Measurements from ENCODE around the gene MAPK12. TPM values are rescaled to one million over a fixed set of nuclear protein-coding genes. Genes with fewer than 3 reads are reported as not detected.

The MAPK12 gene
- total and polyA plus RNA-seq, 2 of the 8 experiments (the other 6 are each of a cell fraction or from before 2014, with no cell fraction given) = 17.3 to 20.3 TPM

- Histone ChIP-seq H3K36me3 (ENCODE audit: control insufficient read depth in 2 of 4, insufficient read depth in 4 of 4, low read length in 3 of 4) (peaks cover 4 to 22% (median 16%) of the 10 kb centered on the region in 4 experiments; a peak in 6 of 8 replicates), H4K20me1 (replicated peaks in 1 of 2; ENCODE audit: control insufficient read depth in 1 of 2, insufficient read depth in 2 of 2, low read length in 2 of 2) (peaks cover 6 to 9% of the 10 kb centered on the region in 2 experiments), H2BK120ac (replicated peaks; ENCODE audit: low read depth, low read length) (no peak overlapping the region), H2AK5ac (ENCODE audit: low read depth, low read length) (no peak overlapping the region), H4K91ac (replicated peaks; ENCODE audit: insufficient read length, low read length) (no peak overlapping the region), H3K23me2 (ENCODE audit: low read depth, low read length) (peaks cover 11% of the 10 kb centered on the region; the same call in 1 of the 2 replicates), H3K4me1 (replicated peaks in 1 of 4; ENCODE audit: control insufficient read depth in 3 of 4, insufficient read depth in 4 of 4, low read length in 3 of 4) (peaks cover 2 to 14% (median 9%) of the 10 kb centered on the region in 4 experiments; a peak in 6 of 7 replicates), H3K4ac (replicated peaks; ENCODE audit: insufficient read length, low read depth, low read length) (no peak overlapping the region), H2BK15ac (ENCODE audit: low read length) (no peak overlapping the region), H3K79me2 (ENCODE audit: control insufficient read depth in 1 of 2, insufficient read depth in 2 of 2, low read length in 2 of 2) (no peaks in the 10 kb centered on the region), H3K18ac (ENCODE audit: extremely low read depth, low read length) (no peak overlapping the region; the same call in 1 of the 2 replicates), H3K4me3 (ENCODE audit: extremely low read depth in 1 of 4, insufficient read depth in 2 of 4, low read depth in 3 of 4, low read length in 4 of 4) (peak overlapping the region in 2 of 4 experiments; percentile 9 to 55; a peak in 2 of 8 replicates), H3K9me3 (ENCODE audit: insufficient read depth in 2 of 2, low read depth in 1 of 2, low read length in 1 of 2) (peaks cover 7 to 23% of the 10 kb centered on the region in 2 experiments; a peak in 3 of 4 replicates), H2BK5ac (ENCODE audit: low read depth, low read length) (no peak overlapping the region), H2BK12ac (ENCODE audit: low read depth, low read length) (no peak overlapping the region; the same call in 1 of the 2 replicates), H3K4me2 (ENCODE audit: insufficient read depth in 1 of 2, low read depth in 2 of 2, low read length in 2 of 2) (peak overlapping the region; percentile 59 to 79), H3K9ac (replicated peaks in 1 of 4; ENCODE audit: extremely low read depth in 1 of 4, low read depth in 3 of 4, low read length in 3 of 4) (no peak overlapping the region), H2AFZ (ENCODE audit: low read length) (no peak overlapping the region), H3K27ac (ENCODE audit: low read depth, low read length) (no peak overlapping the region), H3K27me3 (replicated peaks in 1 of 4; ENCODE audit: control insufficient read depth in 3 of 4, extremely low read depth in 1 of 4, insufficient read depth in 3 of 4, low read length in 3 of 4) (peaks cover 24 to 40% (median 36%) of the 10 kb centered on the region in 4 experiments; a peak in 6 of 7 replicates), H3K79me1 (ENCODE audit: low read depth, low read length) (no peaks in the 10 kb centered on the region), H4K8ac (ENCODE audit: extremely low read depth, insufficient read depth, low read length) (no peak overlapping the region), H3K14ac (ENCODE audit: insufficient read length) (no peak overlapping the region), H4K5ac (ENCODE audit: insufficient read length, low read depth, low read length) (no peak overlapping the region), H2BK20ac (ENCODE audit: low read length) (no peak overlapping the region), H3K23ac (ENCODE audit: insufficient read length) (no peak overlapping the region), H3K56ac (replicated peaks; ENCODE audit: insufficient read length, low read depth, low read length) (no peak overlapping the region)
- CTCF ChIA-PET (ENCODE audit: partially characterized antibody) = interaction anchor here (0.6 to 6.0 kb wide), 20 partner anchors 10 to 167 kb away, joined by 3 to 39 read pairs (median 4); partner anchors contain the start of genes DENND6B and MAPK12
- TF ChIP-seq ATF2 (IDR thresholded peaks at IDR 0.05; ENCODE audit: low read length) (no peak), SIN3A (conservative IDR thresholded peaks at IDR 0.05 in 1 of 2, IDR thresholded peaks at IDR 0.05 in 1 of 2; ENCODE audit: low read depth in 1 of 2, low read length in 2 of 2) (0 out of 4 replicates have a peak, but pooled peaks of 1 of the 2 experiments have one; percentile 2)
- 41% methylated on average over 16 of the region's 26 CpGs; no CpG with 5 or more reads in 1 of the 2 experiments for WGBS, 2 experiments (ENCODE audit: extremely low coverage in 1 of 2, insufficient coverage in 1 of 2, insufficient read length in 1 of 2, insufficient replicate concordance in 2 of 2, low coverage in 1 of 2, low lambda C conversion rate in 2 of 2, missing lambda C conversion rate in 1 of 2)
- DNase-seq (ENCODE audit: low read depth in 1 of 2, low spot score in 2 of 2) = peak in 1 of 2 experiments; percentile 73
- no peak for FAIRE-seq
- POLR2A ChIA-PET (ENCODE audit: partially characterized antibody) = interaction anchor here (0.9 to 3.2 kb wide), 8 partner anchors 11 to 69 kb away, joined by 3 to 12 read pairs (median 4); partner anchors contain the start of genes HDAC10 and MAPK12
These were observed 10.7 kb upstream of the MAPK12 start for GRCh38 chr22:50272044-50272802.

All from H1 (cell line).